ENCODE measurements around the gene CTSO.

- TF ChIP-seq CTCF (conservative IDR thresholded peaks at IDR 0.05; ENCODE audit: low read length) (no peak), EZH2phosphoT487 (IDR thresholded peaks at IDR 0.05; ENCODE audit: borderline replicate concordance) (no peak)
Measured at GRCh38 chr4:155961575-155961974, 7.9 kb upstream of the CTSO start.

All from Loucy (cell line).